IMR-90 (cell line): ENCODE results near the gene PLEK. TPM values are rescaled to one million over a fixed set of nuclear protein-coding genes. Genes with fewer than 3 reads are reported as not detected.

ENCODE experiments used
- ATAC-seq: fragments of 200-7000 bp; cut with Tn5 transposase; 2 replicates; pipeline ENCODE4 v1.9.1; 2020; ENCODE audit warnings: low read depth, mild to moderate bottlenecking, moderate library complexity
- BruUV-seq: library from RNA; stranded (reverse); fragments of 400-500 nt; replicated peaks from 2 replicates; lab custom pipeline; 2021; lab: Mats Ljungman, UMichigan
- CTCF ChIA-PET: fragments of 300-600 bp; formaldehyde crosslinking; extraction: SDS; loops from one replicate; lab custom pipeline; 2021; ENCODE audit warnings: antibody characterized with exemption; lab: Yijun Ruan, JAX
- POLR2A ChIA-PET: fragments of 300-600 bp; sonication (Branson Sonifier 250); formaldehyde crosslinking; loops from one replicate; lab custom pipeline; 2022; ENCODE audit warnings: antibody characterized with exemption; ENCODE audit not compliant: unreplicated experiment; lab: Charles Lee
- DNase-seq: peaks from one replicate; pipeline ENCODE4 v3.0.0; 2013
- H2AFZ ChIP-seq: replicated peaks from 2 replicates; pipeline ENCODE3; 2013; ENCODE audit warnings: low read length, mild to moderate bottlenecking; ENCODE audit not compliant: poor library complexity
- H2AK5ac ChIP-seq: 2 replicates; pipeline ENCODE4 v1.6.1; 2013; ENCODE audit warnings: low read depth, low read length, inconsistent platforms
- H2AK9ac ChIP-seq: replicated peaks from 2 replicates; pipeline ENCODE3; 2013; ENCODE audit warnings: mild to moderate bottlenecking, low read depth, low read length, moderate library complexity; ENCODE audit not compliant: poor library complexity
- H2BK120ac ChIP-seq: 2 replicates; pipeline ENCODE4 v1.6.1; 2013; ENCODE audit warnings: low read depth, low read length, inconsistent platforms
- H2BK15ac ChIP-seq: 3 replicates; pipeline ENCODE4 v1.6.1; 2013; ENCODE audit warnings: low read depth, low read length, inconsistent platforms
- H2BK20ac ChIP-seq: 2 replicates; pipeline ENCODE4 v1.6.1; 2013; ENCODE audit warnings: low read depth, mild to moderate bottlenecking, inconsistent platforms, low read length, moderate library complexity
- H2BK5ac ChIP-seq: 2 replicates; pipeline ENCODE4 v1.6.1; 2013; ENCODE audit warnings: mild to moderate bottlenecking, low read depth, low read length, inconsistent platforms; ENCODE audit not compliant: poor library complexity, severe bottlenecking
- H3K14ac ChIP-seq: replicated peaks from 2 replicates; pipeline ENCODE4 v1.6.1; 2013; ENCODE audit warnings: low read depth, low read length, inconsistent platforms
- H3K18ac ChIP-seq: 2 replicates; pipeline ENCODE4 v1.6.1; 2013; ENCODE audit warnings: low read depth, low read length, control low read depth
- H3K23ac ChIP-seq: 2 replicates; pipeline ENCODE4 v1.6.1; 2013; ENCODE audit warnings: low read depth, low read length, inconsistent platforms
- H3K27ac ChIP-seq: 2 replicates; pipeline ENCODE4 v1.5.1; 2013; ENCODE audit warnings: mild to moderate bottlenecking, control low read depth, low read length; ENCODE audit not compliant: insufficient read depth
- H3K27me3 ChIP-seq: 2 replicates; pipeline ENCODE4 v1.6.1; 2013; ENCODE audit warnings: low read length; ENCODE audit not compliant: control insufficient read depth, insufficient read depth
- H3K36me3 ChIP-seq: 2 replicates; pipeline ENCODE4 v1.6.1; 2013; ENCODE audit warnings: low read length, mixed read lengths; ENCODE audit not compliant: control insufficient read depth, insufficient read depth
- H3K4ac ChIP-seq: 2 replicates; pipeline ENCODE4 v1.6.1; 2013; ENCODE audit warnings: low read depth, low read length, inconsistent platforms
- H3K4me1 ChIP-seq: 2 replicates; pipeline ENCODE4 v1.6.1; 2013; ENCODE audit warnings: low read length, mixed read lengths; ENCODE audit not compliant: control insufficient read depth, insufficient read depth
- H3K4me2 ChIP-seq: 2 replicates; pipeline ENCODE4 v1.6.1; 2013; ENCODE audit warnings: low read depth, mild to moderate bottlenecking, control low read depth, low read length, moderate library complexity
- H3K4me3 ChIP-seq: 2 replicates; pipeline ENCODE4 v1.5.1; 2013; ENCODE audit warnings: low read depth, mild to moderate bottlenecking, control low read depth, low read length, moderate library complexity; ENCODE audit not compliant: insufficient read depth
- H3K56ac ChIP-seq: 2 replicates; pipeline ENCODE4 v1.6.1; 2013; ENCODE audit warnings: low read length, inconsistent platforms; ENCODE audit not compliant: insufficient read depth; ENCODE audit errors: extremely low read depth
- H3K79me1 ChIP-seq, 2 experiments: 2 replicates each; pipeline ENCODE4 v1.6.1; 2013; ENCODE audit warnings: low read length in 2 of 2, inconsistent platforms in 1 of 2, low read depth in 1 of 2
- H3K9ac ChIP-seq: 2 replicates; pipeline ENCODE4 v1.6.1; 2013; ENCODE audit warnings: low read depth, low read length, control low read depth
- H3K9me1 ChIP-seq: 2 replicates; pipeline ENCODE4 v1.6.1; 2013; ENCODE audit warnings: low read length, inconsistent platforms; ENCODE audit not compliant: insufficient read depth
- H3K9me3 ChIP-seq: 2 replicates; pipeline ENCODE4 v1.6.1; 2013; ENCODE audit warnings: low read length; ENCODE audit not compliant: control insufficient read depth, insufficient read depth
- H4K20me1 ChIP-seq: 2 replicates; pipeline ENCODE4 v1.6.1; 2013; ENCODE audit warnings: low read length, inconsistent platforms; ENCODE audit not compliant: insufficient read depth
- H4K5ac ChIP-seq: 2 replicates; pipeline ENCODE4 v1.6.1; 2013; ENCODE audit warnings: mild to moderate bottlenecking, low read depth, low read length, control low read depth
- H4K8ac ChIP-seq, 2 experiments: 2 replicates each; pipeline ENCODE4 v1.6.1; 2013; ENCODE audit warnings: low read depth in 2 of 2, low read length in 2 of 2, control low read depth in 1 of 2, inconsistent platforms in 1 of 2
- H4K91ac ChIP-seq: 2 replicates; pipeline ENCODE4 v1.6.1; 2013; ENCODE audit warnings: low read depth, low read length, inconsistent platforms; ENCODE audit not compliant: insufficient read depth
- CEBPB ChIP-seq: IDR thresholded peaks from 2 replicates; pipeline ENCODE4 v1.6.1; 2012; ENCODE audit warnings: low read depth, low read length, improper control_type of control experiment
- ELK1 ChIP-seq: fragments of 150-350 bp; IDR thresholded peaks from 2 replicates; pipeline ENCODE4 v1.6.1; 2016; ENCODE audit warnings: low read depth, mild to moderate bottlenecking, low read length, moderate library complexity, borderline replicate concordance
- FOS ChIP-seq: fragments of 150-350 bp; IDR thresholded peaks from 2 replicates; pipeline ENCODE4 v1.6.1; 2016; ENCODE audit warnings: low read depth, low read length
- MAZ ChIP-seq: IDR thresholded peaks from 2 replicates; pipeline ENCODE4 v1.6.1; 2012; ENCODE audit warnings: low read depth, mild to moderate bottlenecking, low read length, improper control_type of control experiment, moderate library complexity, borderline replicate concordance
- RCOR1 ChIP-seq: IDR thresholded peaks from 2 replicates; pipeline ENCODE4 v1.6.1; 2012; ENCODE audit warnings: mild to moderate bottlenecking, low read length, improper control_type of control experiment; ENCODE audit not compliant: insufficient replicate concordance
- USF2 ChIP-seq: fragments of 150-350 bp; IDR thresholded peaks from 2 replicates; pipeline ENCODE4 v1.6.1; 2017; ENCODE audit warnings: mild to moderate bottlenecking, antibody characterized with exemption, low read length, low read depth
- WGBS, 2 experiments: methylation state at CpG; one replicate each; pipeline versions ENCODE4 v1.1.5 to v1.1.7; 2013; ENCODE audit warnings: missing lambda C conversion rate in 2 of 2; ENCODE audit not compliant: insufficient read length in 1 of 2; ENCODE audit errors: extremely low coverage in 2 of 2; 5-methylcytosine and 5-hydroxymethylcytosine counted together
- dilution Hi-C: fragments of 300-500 bp; cut with HindIII; formaldehyde crosslinking; loops from one replicate; pipeline ENCODE4 v1.14.3; 2018; ENCODE audit warnings: low sequenced_read_pairs; ENCODE audit not compliant: unreplicated experiment
- in situ Hi-C: fragments of 300-500 bp; cut with MboI; formaldehyde crosslinking; loops from 3 replicates; pipeline ENCODE4 v1.14.3; 2019; ENCODE audit warnings: low sequenced_read_pairs, inconsistent platforms, mixed read lengths
- intact Hi-C: fragments of 100-400 bp; cut with micrococcal nuclease; formaldehyde crosslinking; loops from 2 replicates; pipeline ENCODE4 v1.10.0; 2022
- polyA plus RNA-seq, 3 experiments: library from polyadenylated mRNA; depleted of rRNA; stranded (reverse); fragments of >200 nt; gene quantifications; 2 replicates each; pipeline ENCODE4 v1.2.3, GENCODE V29; 2012; ENCODE audit warnings: low replicate concordance in 1 of 3
- total RNA-seq: library from RNA; depleted of rRNA; stranded (reverse); fragments of >200 nt; gene quantifications from 2 replicates; pipeline ENCODE4 v1.2.3, GENCODE V29; 2012

PLEK gene
- total and polyA plus RNA-seq, 2 of the 4 experiments (the other 2 are of a cell fraction) = under 0.01 TPM; not detected in 1

DNA sequence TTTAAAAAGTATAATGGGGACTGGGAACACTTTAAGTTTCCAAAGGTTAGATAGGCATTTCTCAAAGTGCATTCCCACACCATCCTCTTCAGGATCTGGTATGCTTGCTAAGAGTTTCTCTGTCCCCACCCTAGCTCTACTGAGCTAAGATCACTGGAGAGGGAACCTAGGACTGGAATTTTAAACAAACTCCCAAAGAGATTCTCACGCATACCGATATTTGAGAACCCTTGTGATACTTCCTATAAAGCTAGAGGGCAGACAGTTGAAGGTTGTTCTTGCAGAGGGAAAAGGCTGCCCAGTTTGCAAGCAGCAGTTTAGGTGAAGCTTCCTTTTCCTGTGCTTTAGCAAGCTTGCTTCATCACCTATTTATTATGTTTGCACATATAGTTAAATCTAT, 49.0 kb upstream of the PLEK start:
- Histone ChIP-seq H3K27ac (no peak overlapping the region), H2BK120ac (no peak overlapping the region), H3K4me3 (no peak overlapping the region), H4K91ac (no peak overlapping the region), H3K4ac (no peak overlapping the region), H2BK15ac (no peak overlapping the region), H3K9ac (no peak overlapping the region), H3K36me3 (peaks cover 3% of the 10 kb centered on the region; the same call in 1 of the 2 replicates), H3K56ac (no peak overlapping the region), H4K5ac (no peak overlapping the region), H4K20me1 (no peaks in the 10 kb centered on the region), H3K79me1 (peaks cover 15 to 38% of the 10 kb centered on the region in 2 experiments), H2AFZ (no peak overlapping the region), H3K4me2 (no peak overlapping the region), H3K27me3 (no peaks in the 10 kb centered on the region), H4K8ac (no peak overlapping the region), H2AK5ac (no peak overlapping the region; the same call in 1 of the 2 replicates), H3K4me1 (no peaks in the 10 kb centered on the region), H3K18ac (no peak overlapping the region), H2BK20ac (no peak overlapping the region), H2BK5ac (no peak overlapping the region), H2AK9ac (no peak overlapping the region), H3K9me1 (no peaks in the 10 kb centered on the region; the same call in 1 of the 2 replicates), H3K14ac (no peak overlapping the region), H3K9me3 (no peaks in the 10 kb centered on the region), H3K23ac (no peak overlapping the region; the same call in 1 of the 2 replicates)
- POLR2A ChIA-PET = no interaction called here
- no TSS peak for BruUV-seq
- TF ChIP-seq RCOR1 (no peak), FOS (no peak), USF2 (no peak), CEBPB (no peak), ELK1 (no peak), MAZ (no peak)
- in situ Hi-C loops (no loop called here), dilution Hi-C loops (no loop called here), intact Hi-C loops (no loop called here)
- DNase-seq (no peak), ATAC-seq (no peak)
- CTCF ChIA-PET = interaction anchor here (0.7 to 0.8 kb wide), 2 partner anchors 125 to 1031 kb away, joined by 3 read pairs; no protein-coding TSS in a partner anchor
- WGBS, 2 experiments = no CpG with 5 or more reads among the region's 2 CpGs
